Thymus (tissue), 11 donors: ENCODE results near the gene SH3BP5. TPM values are rescaled to one million over a fixed set of nuclear protein-coding genes. Genes with fewer than 3 reads are reported as not detected.

Source experiments
- DNase-seq, 9 donors: peaks; one replicate each; pipeline ENCODE4 v3.0.0-alpha.2; 2013; ENCODE audit warnings: low spot score in 9 of 9, low read depth in 6 of 9, missing footprints in 1 of 9
- H3K27ac ChIP-seq, 2 donors: one replicate each; pipeline ENCODE4 v1.5.1; 2013; ENCODE audit warnings: control low read depth in 1 of 2, low read depth in 1 of 2, low read length in 1 of 2, mild to moderate bottlenecking in 1 of 2, moderate library complexity in 1 of 2
- H3K27me3 ChIP-seq, 2 donors: one replicate each; pipeline ENCODE4 v1.5.1; 2013; ENCODE audit warnings: low read length in 1 of 2; ENCODE audit not compliant: control insufficient read depth in 2 of 2, insufficient read depth in 1 of 2
- H3K36me3 ChIP-seq, 2 donors: one replicate each; pipeline ENCODE4 v1.5.1; 2013; ENCODE audit warnings: low read length in 1 of 2, mild to moderate bottlenecking in 1 of 2, moderate library complexity in 1 of 2; ENCODE audit not compliant: control insufficient read depth in 2 of 2, insufficient read depth in 2 of 2
- H3K4me1 ChIP-seq, 2 donors: one replicate each; pipeline ENCODE4 v1.5.1; 2013; ENCODE audit warnings: low read length in 2 of 2; ENCODE audit not compliant: control insufficient read depth in 2 of 2, insufficient read depth in 2 of 2
- H3K4me3 ChIP-seq, 2 donors: one replicate each; pipeline ENCODE4 v1.5.1; 2013; ENCODE audit warnings: low read length in 2 of 2, control low read depth in 1 of 2, mild to moderate bottlenecking in 1 of 2
- H3K9me3 ChIP-seq, 2 donors: one replicate each; pipeline ENCODE4 v1.5.1; 2013; ENCODE audit warnings: low read length in 1 of 2, mild to moderate bottlenecking in 1 of 2; ENCODE audit not compliant: control insufficient read depth in 2 of 2, insufficient read depth in 1 of 2
- WGBS: extraction: QIAGEN DNeasy Blood & Tissue Kit; methylation state at CpG from one replicate; pipeline ENCODE4 v1.1.7; 2013; 5-methylcytosine and 5-hydroxymethylcytosine counted together
- polyA plus RNA-seq: library from polyadenylated mRNA; stranded (reverse); fragments of 200-250 nt; gene quantifications from one replicate; pipeline ENCODE4 v1.2.3, GENCODE V29; 2013
- total RNA-seq: library from RNA; stranded (reverse); fragments of 120-200 nt; gene quantifications from one replicate; pipeline ENCODE4 v1.2.4, GENCODE V29; 2013
- donor health status: healthy.

SH3BP5 gene
- total and polyA plus RNA-seq, 2 donors, result 29.1 to 64.3 TPM

DNA sequence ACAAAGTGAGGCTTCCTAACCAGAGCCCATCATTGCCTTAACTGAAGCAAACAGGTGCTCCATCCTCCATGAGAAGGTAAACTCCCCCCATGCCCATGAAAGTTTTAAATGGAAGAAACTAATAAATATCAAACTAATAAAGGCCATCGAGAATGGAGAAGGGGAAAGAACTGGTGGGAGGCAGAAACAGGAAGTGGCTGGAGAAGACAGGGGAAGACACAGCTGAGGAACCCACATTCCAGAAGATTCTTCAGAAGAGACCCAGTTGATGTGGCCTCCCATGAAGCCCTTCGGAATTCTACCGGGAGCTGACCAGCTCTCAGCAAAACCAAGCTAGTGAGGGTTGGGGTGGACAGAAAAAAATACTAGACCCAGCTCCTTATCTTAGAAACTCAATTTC lies 41.6 kb downstream of the SH3BP5 start:
- WGBS, result 74% methylated on average over 3 of the region's 3 CpGs
- Histone ChIP-seq H3K36me3 (peaks cover 3 to 7% of the 10 kb centered on the region in 2 donors), H3K27ac (peak overlapping the region in 1 of 2 donors; percentile 10), H3K9me3 (no peaks in the 10 kb centered on the region), H3K4me1 (peaks cover 29 to 54% of the 10 kb centered on the region in 2 donors), H3K27me3 (no peaks in the 10 kb centered on the region), H3K4me3 (no peak overlapping the region)
- no peak for DNase-seq

DNA sequence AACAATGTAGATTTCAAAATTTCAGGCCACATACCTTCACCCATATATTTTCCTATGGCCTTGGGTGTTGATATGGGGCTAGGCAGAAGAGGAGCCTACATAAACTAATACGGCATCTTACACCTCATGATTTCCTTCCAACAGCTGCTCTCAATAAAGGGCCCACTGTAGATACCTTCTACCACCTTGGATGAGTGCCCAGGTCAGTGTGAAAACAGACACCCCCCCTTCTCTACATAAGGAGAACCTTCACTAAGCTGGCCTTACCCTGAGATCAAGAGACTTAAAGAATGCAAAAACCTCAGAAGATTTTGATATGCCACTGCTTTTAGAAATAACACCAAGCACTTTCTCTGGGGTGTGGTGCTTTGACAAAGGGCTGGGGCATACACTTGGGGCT lies 42.7 kb downstream of the SH3BP5 start:
- Histone ChIP-seq H3K4me3 (no peak overlapping the region), H3K9me3 (no peaks in the 10 kb centered on the region), H3K27me3 (no peaks in the 10 kb centered on the region), H3K36me3 (peaks cover 0 to 7% of the 10 kb centered on the region in 2 donors), H3K27ac (no peak overlapping the region), H3K4me1 (peaks cover 29 to 54% of the 10 kb centered on the region in 2 donors)
- 98% methylated on average over 1 of the region's 1 CpG for WGBS
- no peak for DNase-seq

DNA sequence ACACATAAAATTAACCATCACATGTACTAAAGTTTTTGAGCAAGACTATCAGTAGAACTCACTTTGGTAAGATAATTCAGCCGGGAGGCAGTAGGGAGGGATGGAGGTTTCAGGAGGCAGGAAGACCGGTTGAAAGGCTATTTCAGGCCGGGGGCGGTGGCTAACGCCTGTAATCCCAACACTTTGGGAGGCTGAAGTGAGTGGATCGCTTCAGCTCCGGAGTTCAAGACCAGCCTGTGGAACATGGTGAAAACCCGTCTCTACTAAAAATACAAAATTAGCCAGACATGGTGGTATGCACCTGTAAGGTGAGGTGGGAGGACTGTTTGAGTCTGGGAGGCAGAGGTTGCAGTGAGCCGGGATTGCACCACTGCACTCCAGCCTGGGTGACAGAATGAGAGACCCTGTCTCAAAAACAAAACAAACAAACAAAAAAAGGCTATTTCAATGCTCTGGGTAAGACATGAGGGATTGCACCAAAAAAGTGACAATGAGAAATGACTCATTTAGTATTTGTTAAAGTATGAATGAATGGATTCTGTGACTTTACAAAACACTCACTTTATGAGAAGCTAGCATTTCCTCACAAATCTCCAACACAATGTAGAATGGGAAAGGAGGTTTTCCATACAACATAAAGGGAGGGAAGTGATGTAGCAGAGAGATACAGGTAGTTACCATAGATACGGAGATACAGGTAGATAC lies 43.9 kb downstream of the SH3BP5 start:
- peaks cover 0 to 4% of the 10 kb centered on the region in 2 donors for H3K36me3 ChIP-seq
- no peaks in the 10 kb centered on the region for H3K27me3 ChIP-seq
- no peaks in the 10 kb centered on the region for H3K9me3 ChIP-seq
- peaks cover 29 to 60% of the 10 kb centered on the region in 2 donors for H3K4me1 ChIP-seq
- WGBS, result 98% methylated on average over 10 of the region's 10 CpGs
- no peak overlapping the region for H3K27ac ChIP-seq
- no peak for DNase-seq
- no peak overlapping the region for H3K4me3 ChIP-seq

DNA sequence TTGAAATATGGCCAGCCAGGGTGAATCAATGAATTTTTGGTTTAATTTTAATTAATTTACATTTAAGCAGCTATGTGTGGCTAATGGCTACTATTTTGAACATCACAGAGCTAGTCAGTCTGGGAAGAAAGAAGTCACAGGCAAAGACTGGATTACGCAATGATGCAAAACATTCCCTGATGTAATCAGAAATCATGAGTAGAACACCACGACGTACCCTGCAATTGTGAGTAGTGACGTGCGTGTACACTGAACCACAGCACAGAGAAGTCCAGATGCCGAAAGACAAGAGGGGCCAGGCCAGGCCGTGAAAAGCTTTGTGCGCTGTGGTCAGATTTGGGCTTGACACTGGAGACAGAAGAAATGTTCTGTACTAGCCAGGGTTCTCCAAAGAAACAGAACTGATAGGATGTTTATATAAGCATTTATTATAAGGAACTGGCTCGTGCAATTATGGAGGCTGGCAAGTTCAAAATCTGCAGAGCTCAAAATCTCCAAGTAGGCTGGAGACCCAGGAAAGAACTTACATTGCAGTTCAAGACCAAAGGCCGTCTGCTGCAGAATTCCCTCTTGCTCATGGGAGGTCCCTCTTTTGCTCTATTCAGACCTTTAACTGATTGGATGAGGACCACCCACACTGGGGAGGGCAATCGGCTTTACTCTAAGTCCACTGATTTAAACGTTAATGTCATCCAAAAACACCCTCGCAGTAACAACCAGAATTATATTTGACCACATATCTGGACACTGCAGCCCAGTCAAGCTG lies 44.6 kb downstream of the SH3BP5 start:
- 95% methylated on average over 13 of the region's 13 CpGs for WGBS
- no peak for DNase-seq
- Histone ChIP-seq H3K4me1 (peaks cover 24 to 56% of the 10 kb centered on the region in 2 donors), H3K4me3 (no peak overlapping the region), H3K27ac (no peak overlapping the region), H3K9me3 (no peaks in the 10 kb centered on the region), H3K27me3 (no peaks in the 10 kb centered on the region), H3K36me3 (peaks cover 0 to 4% of the 10 kb centered on the region in 2 donors)

DNA sequence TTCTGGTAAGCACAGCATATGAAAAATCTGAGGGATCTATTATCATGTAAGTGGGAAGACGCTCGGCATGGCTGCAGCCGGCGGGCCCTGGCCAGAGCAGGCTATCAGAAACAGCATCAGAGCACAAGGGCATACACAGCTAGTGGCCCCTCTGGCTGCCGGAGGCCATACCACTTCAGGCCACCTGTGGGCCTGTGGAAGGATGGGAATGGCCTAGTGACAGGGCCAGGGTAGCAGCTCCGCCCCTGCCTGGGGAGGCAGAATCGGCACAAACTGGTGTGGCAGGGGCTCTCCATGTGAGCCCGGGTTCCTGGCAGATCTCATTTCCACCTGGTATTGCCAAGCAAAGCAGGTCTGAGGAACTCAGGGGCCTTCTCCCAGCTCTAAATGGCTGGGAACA lies 46.4 kb downstream of the SH3BP5 start:
- Histone ChIP-seq H3K9me3 (no peaks in the 10 kb centered on the region), H3K27ac (no peak overlapping the region), H3K36me3 (peaks cover 0 to 4% of the 10 kb centered on the region in 2 donors), H3K27me3 (no peaks in the 10 kb centered on the region), H3K4me3 (no peak overlapping the region), H3K4me1 (peaks cover 15 to 45% of the 10 kb centered on the region in 2 donors)
- DNase-seq, result no peak
- 98% methylated on average over 8 of the region's 8 CpGs for WGBS

DNA sequence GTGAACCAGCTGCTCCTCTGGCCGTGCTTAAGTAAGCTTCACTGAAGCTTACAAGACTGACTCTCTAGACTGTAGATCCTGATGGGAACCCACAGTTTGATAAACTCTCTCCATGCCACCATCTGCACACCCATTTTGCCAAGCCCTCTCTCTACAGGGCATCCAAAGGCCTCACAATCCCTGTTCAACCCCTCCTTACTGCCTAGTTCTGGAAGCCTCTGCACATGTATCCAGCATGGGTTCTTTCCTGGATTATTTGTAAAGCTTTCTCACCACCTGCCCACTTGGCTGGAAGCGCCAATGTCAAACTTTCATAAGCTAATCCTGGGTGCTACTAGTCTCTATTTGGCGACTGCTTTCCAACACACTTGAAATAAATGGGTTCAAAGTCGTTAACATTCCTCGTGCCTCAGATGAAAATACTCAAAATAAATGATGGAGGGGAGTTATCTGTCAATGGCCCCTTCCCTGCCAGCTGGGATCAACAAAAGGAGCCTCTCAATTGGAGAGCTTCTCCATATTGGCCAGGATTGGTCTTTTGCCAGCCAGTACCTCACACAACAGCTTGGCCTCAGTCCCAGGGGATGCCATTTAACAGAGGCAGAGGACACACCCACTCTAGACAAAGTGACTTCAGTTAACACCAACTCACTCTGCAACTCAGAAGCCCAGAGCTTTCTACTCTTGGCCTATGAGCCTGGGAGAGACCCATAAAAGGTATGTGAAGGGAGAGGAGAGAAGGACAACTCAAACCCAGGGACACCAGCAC lies 48.1 kb downstream of the SH3BP5 start:
- H3K27me3 ChIP-seq, result no peaks in the 10 kb centered on the region
- no peaks in the 10 kb centered on the region for H3K36me3 ChIP-seq
- no peak overlapping the region for H3K27ac ChIP-seq
- H3K4me1 ChIP-seq, result peaks cover 15 to 46% of the 10 kb centered on the region in 2 donors
- 95% methylated on average over 5 of the region's 5 CpGs for WGBS
- no peaks in the 10 kb centered on the region for H3K9me3 ChIP-seq
- H3K4me3 ChIP-seq, result no peak overlapping the region
- DNase-seq, result no peak

DNA sequence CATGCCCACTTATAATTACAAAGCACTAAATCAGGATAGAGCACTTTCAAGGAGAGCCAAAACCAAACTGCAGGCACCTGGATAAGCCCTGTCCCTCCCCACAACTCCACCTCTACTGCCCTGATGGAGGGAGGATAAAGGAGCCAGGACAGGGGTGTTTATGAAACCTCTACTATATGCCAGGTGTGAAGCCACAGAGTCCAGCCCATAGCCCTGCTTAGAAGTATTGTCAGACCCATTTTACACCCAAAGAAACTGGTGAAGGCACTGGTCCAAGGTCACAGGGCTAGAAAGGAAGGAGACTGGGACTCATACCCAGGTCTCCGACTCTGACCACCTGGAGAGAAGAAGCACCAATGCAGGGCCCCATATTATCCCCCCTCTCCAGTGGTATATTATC lies 48.7 kb downstream of the SH3BP5 start:
- H3K27ac ChIP-seq, result no peak overlapping the region
- no peaks in the 10 kb centered on the region for H3K27me3 ChIP-seq
- H3K4me3 ChIP-seq, result no peak overlapping the region
- DNase-seq, result no peak
- H3K9me3 ChIP-seq, result no peaks in the 10 kb centered on the region
- 96% methylated on average over 1 of the region's 1 CpG for WGBS
- H3K36me3 ChIP-seq, result no peaks in the 10 kb centered on the region
- peaks cover 17 to 48% of the 10 kb centered on the region in 2 donors for H3K4me1 ChIP-seq

DNA sequence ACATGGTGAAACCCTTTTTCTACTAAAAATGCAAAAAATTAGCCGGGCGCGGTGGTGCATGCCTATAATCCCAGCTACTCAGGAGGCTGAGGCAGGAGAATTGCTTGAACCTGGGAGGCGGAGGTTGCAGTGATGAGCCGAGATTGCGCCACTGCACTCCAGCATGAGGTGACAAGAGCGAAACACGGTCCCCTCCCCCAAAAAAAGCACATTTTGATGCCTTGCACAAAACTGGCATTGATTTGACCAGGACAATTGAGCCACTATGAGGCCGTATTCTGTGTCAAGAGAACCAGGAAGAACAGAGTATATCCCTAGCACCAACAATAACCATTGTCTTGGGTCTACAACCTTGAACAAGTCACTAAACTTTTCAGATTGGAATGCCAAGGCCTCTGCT lies 50.6 kb downstream of the SH3BP5 start:
- 98% methylated on average over 9 of the region's 9 CpGs for WGBS
- Histone ChIP-seq H3K9me3 (no peaks in the 10 kb centered on the region), H3K27ac (no peak overlapping the region), H3K27me3 (no peaks in the 10 kb centered on the region), H3K4me1 (peaks cover 24 to 66% of the 10 kb centered on the region in 2 donors), H3K36me3 (no peaks in the 10 kb centered on the region), H3K4me3 (no peak overlapping the region)
- DNase-seq, result no peak
